Spleen (tissue), 7 donors: Measurements from ENCODE around the gene CENPT.

Experiments
- CTCF ChIP-seq, 11 experiments: fragments of 200-600 bp in 7 of 11; fragments of 450-650 bp in 4 of 11; sonication (generic) in 4 of 11; IDR thresholded peaks in 8 of 11; conservative IDR thresholded peaks in 3 of 11; 1 replicate in 7 of 11; 2 replicates in 4 of 11; pipeline versions ENCODE4 v1.4.0 to v1.8.0; 2016 to 2021; ENCODE audit warnings: antibody characterized with exemption in 11 of 11, inconsistent platforms in 4 of 11, mild to moderate bottlenecking in 1 of 11
- POLR2A ChIP-seq, 3 donors: fragments of 450-650 bp; IDR thresholded peaks; one replicate each; pipeline ENCODE4 v1.5.1; 2017; ENCODE audit warnings: antibody characterized with exemption in 3 of 3, mild to moderate bottlenecking in 1 of 3
- POLR2AphosphoS5 ChIP-seq, 3 donors: sonication (generic); formaldehyde crosslinking; IDR thresholded peaks; one replicate each; pipeline ENCODE4 v1.5.1; 2017; ENCODE audit warnings: antibody characterized with exemption in 3 of 3
- donor health status: DM: no; HTN: no; CAD: no; lungs with moderate emphysema.
- donor health status: DM: no; HTN: no; CAD: no.
- donor health status: DM: no; HTN: no; CAD: no.

- TF ChIP-seq POLR2A (IDR thresholded peaks at IDR 0.05) (no peak), CTCF (IDR thresholded peaks at IDR 0.05 in 8 of 11, conservative IDR thresholded peaks at IDR 0.05 in 3 of 11) (no peak), POLR2AphosphoS5 (IDR thresholded peaks at IDR 0.05) (no peak)
These were observed 1.5 kb downstream of the CENPT start for GRCh38 chr16:67846063-67846319.
